ENCODE measurements around the gene ALOX5. TPM values are rescaled to one million over a fixed set of nuclear protein-coding genes. Genes with fewer than 3 reads are reported as not detected.

ALOX5 gene
- total and polyA plus RNA-seq, 2 of the 4 experiments (the other 2 are of a cell fraction) = not detected

DNA sequence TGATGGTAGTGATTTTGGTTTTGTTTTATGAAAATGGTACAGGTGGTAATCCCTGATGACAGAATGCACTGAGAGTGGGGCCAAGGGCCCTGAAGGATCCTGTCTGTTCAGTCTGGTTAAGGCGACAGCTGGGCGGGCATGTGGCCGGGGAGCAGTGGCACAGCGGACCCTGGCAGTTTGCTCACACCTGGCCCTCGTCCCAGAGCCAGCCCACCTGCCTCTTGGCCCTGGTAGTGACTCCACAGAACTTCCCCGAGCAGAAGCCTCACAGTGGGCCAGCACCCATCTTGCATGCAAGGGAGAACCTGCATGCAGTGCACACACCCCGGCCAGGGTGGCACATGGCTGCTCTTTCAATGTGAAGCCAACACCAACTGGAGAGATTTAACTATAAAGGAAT lies 82.8 kb downstream of the ALOX5 start:
- DNase-seq = no peak
- dilution Hi-C loops (cut with HindIII; ENCODE audit: low sequenced_read_pairs, unreplicated experiment) = no loop called here
- CTCF ChIA-PET = no interaction called here

More for the DNA sequence above, 82.8 kb downstream of the ALOX5 start:
- H2BK20ac ChIP-seq (ENCODE audit: low read depth, low read length) = no peak overlapping the region
- no peaks in the 10 kb centered on the region for H3K27me3 ChIP-seq (ENCODE audit: control insufficient read depth, insufficient read depth, low read length)
- H2AFZ ChIP-seq (replicated peaks; ENCODE audit: low read length, poor library complexity) = no peak overlapping the region
- H3K4me2 ChIP-seq (ENCODE audit: low read depth, low read length) = no peak overlapping the region
- peaks cover 7% of the 10 kb centered on the region for H3K36me3 ChIP-seq (ENCODE audit: control insufficient read depth, insufficient read depth, low read length)
- no peak overlapping the region for H3K56ac ChIP-seq (ENCODE audit: extremely low read depth, insufficient read depth, low read length)
- H3K23ac ChIP-seq (ENCODE audit: low read depth, low read length) = no peak overlapping the region
- H3K4me1 ChIP-seq (ENCODE audit: control insufficient read depth, insufficient read depth, low read length) = no peaks in the 10 kb centered on the region
- no peaks in the 10 kb centered on the region for H3K9me3 ChIP-seq (ENCODE audit: control insufficient read depth, insufficient read depth, low read length)
- BruUV-seq (replicated peaks) = no TSS peak
- ATAC-seq (ENCODE audit: low read depth) = no peak
- H4K8ac ChIP-seq (ENCODE audit: low read depth in 2 of 2, low read length in 2 of 2) = no peak overlapping the region
- H3K9ac ChIP-seq (ENCODE audit: low read depth, low read length) = no peak overlapping the region
- intact Hi-C loops (cut with micrococcal nuclease) = no loop called here
- H2BK15ac ChIP-seq (ENCODE audit: low read depth, low read length) = no peak overlapping the region
- no peak overlapping the region for H4K5ac ChIP-seq (ENCODE audit: low read depth, low read length)
- no peak overlapping the region for H4K91ac ChIP-seq (ENCODE audit: insufficient read depth, low read depth, low read length)
- H3K9me1 ChIP-seq (ENCODE audit: insufficient read depth, low read length) = no peaks in the 10 kb centered on the region
- no peak overlapping the region for H2BK5ac ChIP-seq (ENCODE audit: low read depth, low read length, poor library complexity, severe bottlenecking)
- TF ChIP-seq SMC3 (IDR thresholded peaks at IDR 0.05; ENCODE audit: low read depth, low read length) = no peak
- TF ChIP-seq MXI1 (IDR thresholded peaks at IDR 0.05; ENCODE audit: borderline replicate concordance, low read depth, low read length) = no peak
- TF ChIP-seq, protein P1, sequence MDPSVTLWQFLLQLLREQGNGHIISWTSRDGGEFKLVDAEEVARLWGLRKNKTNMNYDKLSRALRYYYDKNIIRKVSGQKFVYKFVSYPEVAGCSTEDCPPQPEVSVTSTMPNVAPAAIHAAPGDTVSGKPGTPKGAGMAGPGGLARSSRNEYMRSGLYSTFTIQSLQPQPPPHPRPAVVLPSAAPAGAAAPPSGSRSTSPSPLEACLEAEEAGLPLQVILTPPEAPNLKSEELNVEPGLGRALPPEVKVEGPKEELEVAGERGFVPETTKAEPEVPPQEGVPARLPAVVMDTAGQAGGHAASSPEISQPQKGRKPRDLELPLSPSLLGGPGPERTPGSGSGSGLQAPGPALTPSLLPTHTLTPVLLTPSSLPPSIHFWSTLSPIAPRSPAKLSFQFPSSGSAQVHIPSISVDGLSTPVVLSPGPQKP (IDR thresholded peaks at IDR 0.05; ENCODE audit: borderline replicate concordance, low read depth, low read length) = no peak
- H2BK120ac ChIP-seq (ENCODE audit: low read depth, low read length) = no peak overlapping the region
- no peak overlapping the region for H3K18ac ChIP-seq (ENCODE audit: low read depth, low read length)
- H3K79me1 ChIP-seq (ENCODE audit: low read depth in 1 of 2, low read length in 2 of 2) = no peaks in the 10 kb centered on the region
- H3K14ac ChIP-seq (replicated peaks; ENCODE audit: low read depth, low read length) = no peak overlapping the region
- POLR2A ChIA-PET (ENCODE audit: unreplicated experiment) = no interaction called here
- H3K4ac ChIP-seq (ENCODE audit: low read depth, low read length) = no peak overlapping the region
- no peak overlapping the region for H2AK9ac ChIP-seq (replicated peaks; ENCODE audit: low read depth, low read length, poor library complexity)
- in situ Hi-C loops (cut with MboI; ENCODE audit: low sequenced_read_pairs) = no loop called here
- H4K20me1 ChIP-seq (ENCODE audit: insufficient read depth, low read length) = no peaks in the 10 kb centered on the region
- no peak overlapping the region for H3K27ac ChIP-seq (ENCODE audit: insufficient read depth, low read length)
- WGBS, 2 experiments (ENCODE audit: extremely low coverage in 2 of 2, insufficient read length in 1 of 2) = 90% methylated on average over 4 of the region's 7 CpGs; no CpG with 5 or more reads in 1 of the 2 experiments
- H3K4me3 ChIP-seq (ENCODE audit: insufficient read depth, low read depth, low read length) = no peak overlapping the region
- H2AK5ac ChIP-seq (ENCODE audit: low read depth, low read length) = no peak overlapping the region

Measured in IMR-90 (cell line).